Activated CD4-positive, alpha-beta T cell treated with anti-CD3 and anti-CD28 coated beads, Interleukin-2, Interleukin-6, amounts not matched to agents 100 ng/mL and 50 ng/mL, durations not matched to agents 16 hours and 8 hours (primary cell): ENCODE measurements around the gene PTPRG.

Experiments
- DNase-seq: peaks from one replicate; pipeline ENCODE4 v3.0.0-alpha.2; 2020

The PTPRG gene

GRCh38 chr3:61776390-61776789 is 215.0 kb downstream of the PTPRG start:
- DNase-seq, result no peak

- no peak for DNase-seq
These were observed 216.1 kb downstream of the PTPRG start for GRCh38 chr3:61777483-61777882.

- DNase-seq, result no peak
These were observed 216.7 kb downstream of the PTPRG start for GRCh38 chr3:61778095-61778494.

- no peak for DNase-seq
These were observed 218.6 kb downstream of the PTPRG start for GRCh38 chr3:61780016-61780415.

GRCh38 chr3:61780455-61781228 is 219.3 kb downstream of the PTPRG start:
- no peak for DNase-seq

GRCh38 chr3:61783993-61784718 is 222.8 kb downstream of the PTPRG start:
- DNase-seq, result no peak

- no peak for DNase-seq
These were observed 227.5 kb downstream of the PTPRG start for GRCh38 chr3:61788623-61789507.

GRCh38 chr3:61789861-61790260 is 228.5 kb downstream of the PTPRG start:
- DNase-seq, result no peak

- DNase-seq, result no peak
These were observed 229.0 kb downstream of the PTPRG start for GRCh38 chr3:61790411-61790810.

GRCh38 chr3:61793056-61793455 is 231.7 kb downstream of the PTPRG start:
- DNase-seq, result no peak

GRCh38 chr3:61793521-61793920 is 232.2 kb downstream of the PTPRG start:
- DNase-seq, result no peak

- no peak for DNase-seq
These were observed 233.0 kb downstream of the PTPRG start for GRCh38 chr3:61794341-61794740.

- DNase-seq, result no peak
These were observed 233.6 kb downstream of the PTPRG start for GRCh38 chr3:61794961-61795360.

- DNase-seq, result no peak
These were observed 234.8 kb downstream of the PTPRG start for GRCh38 chr3:61796088-61796680.

- DNase-seq, result no peak
These were observed 235.5 kb downstream of the PTPRG start for GRCh38 chr3:61796911-61797310.

- DNase-seq, result no peak
These were observed 241.4 kb downstream of the PTPRG start for GRCh38 chr3:61802772-61803171.

GRCh38 chr3:61803983-61804382 is 242.6 kb downstream of the PTPRG start:
- no peak for DNase-seq

- no peak for DNase-seq
These were observed 243.4 kb downstream of the PTPRG start for GRCh38 chr3:61804782-61805181.

- DNase-seq, result no peak
These were observed 244.2 kb downstream of the PTPRG start for GRCh38 chr3:61805510-61806080.

- no peak for DNase-seq
These were observed 245.4 kb downstream of the PTPRG start for GRCh38 chr3:61806810-61807209.

GRCh38 chr3:61807865-61808276 is 246.5 kb downstream of the PTPRG start:
- no peak for DNase-seq

- DNase-seq, result no peak
These were observed 247.2 kb downstream of the PTPRG start for GRCh38 chr3:61808526-61808925.

- no peak for DNase-seq
These were observed 247.6 kb downstream of the PTPRG start for GRCh38 chr3:61808999-61809398.
